GM10266 (cell line): ENCODE data around the gene ANO5.
A peak's percentile ranks its signal among the peaks of the same experiment; 100 is the strongest.
"Not testable (repeated sequence)": the region's sequence is repeated elsewhere in the genome, so short reads cannot be mapped to it uniquely, and the experiment has no call there.

Source experiments
- DNase-seq: peaks from one replicate; pipeline ENCODE4 v3.0.0; 2012; ENCODE audit errors: extremely low spot score
- CTCF ChIP-seq: IDR thresholded peaks from 2 replicates; pipeline ENCODE4 v1.5.1; 2012; ENCODE audit warnings: mild to moderate bottlenecking, low read depth; ENCODE audit not compliant: control insufficient read depth, insufficient read depth; ENCODE audit errors: missing control alignments

Gene ANO5

DNA sequence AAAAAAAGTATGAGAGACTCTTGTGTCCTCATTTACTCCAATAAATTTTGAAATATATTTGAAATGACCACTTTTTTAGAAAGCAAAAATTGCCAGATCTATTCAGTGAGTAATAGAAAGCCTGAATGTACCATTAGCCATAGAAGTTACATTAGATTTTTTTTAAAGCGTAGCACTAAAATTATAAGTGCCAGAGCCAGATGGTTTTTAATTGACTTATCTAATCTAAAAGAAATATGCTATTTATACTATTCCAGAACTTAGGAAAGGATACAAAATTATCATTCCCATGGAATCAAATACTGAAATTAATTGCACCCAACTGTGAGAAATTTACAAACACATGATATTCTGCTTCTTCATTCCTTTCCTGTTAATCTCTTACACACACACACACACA lies 80.9 kb downstream of the ANO5 start:
- no peak for DNase-seq
- no peak for TF ChIP-seq CTCF

DNA sequence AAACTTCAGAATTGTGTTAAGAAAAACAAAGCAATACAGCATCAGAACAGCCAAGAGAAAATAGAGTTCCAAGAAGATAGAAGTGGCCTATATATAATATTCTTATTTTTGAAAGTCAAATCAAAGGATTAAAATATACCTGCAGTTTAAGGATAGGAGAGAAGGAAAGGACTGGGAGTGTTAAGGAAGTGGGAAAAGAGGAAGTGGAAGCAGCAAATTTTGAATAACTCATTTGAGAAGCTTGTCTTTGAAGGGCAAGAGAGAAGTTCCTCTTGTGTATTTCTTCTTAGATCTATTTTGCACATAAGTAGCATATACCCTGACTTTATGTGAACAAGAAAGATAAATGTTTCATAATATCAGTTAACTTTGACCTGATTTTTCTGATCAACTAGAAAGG lies 82.7 kb downstream of the ANO5 start:
- no peak for TF ChIP-seq CTCF
- DNase-seq = no peak

- TF ChIP-seq CTCF = no peak
- no peak for DNase-seq
Observed at GRCh38 chr11:22276535-22276934, 83.7 kb downstream of the ANO5 start.

- not testable (repeated sequence) for DNase-seq
Observed at GRCh38 chr11:22284991-22285390, 92.1 kb downstream of the ANO5 start.

GRCh38 chr11:22302368-22302767 lies 109.5 kb downstream of the ANO5 start:
- no peak for TF ChIP-seq CTCF
- no peak for DNase-seq

DNA sequence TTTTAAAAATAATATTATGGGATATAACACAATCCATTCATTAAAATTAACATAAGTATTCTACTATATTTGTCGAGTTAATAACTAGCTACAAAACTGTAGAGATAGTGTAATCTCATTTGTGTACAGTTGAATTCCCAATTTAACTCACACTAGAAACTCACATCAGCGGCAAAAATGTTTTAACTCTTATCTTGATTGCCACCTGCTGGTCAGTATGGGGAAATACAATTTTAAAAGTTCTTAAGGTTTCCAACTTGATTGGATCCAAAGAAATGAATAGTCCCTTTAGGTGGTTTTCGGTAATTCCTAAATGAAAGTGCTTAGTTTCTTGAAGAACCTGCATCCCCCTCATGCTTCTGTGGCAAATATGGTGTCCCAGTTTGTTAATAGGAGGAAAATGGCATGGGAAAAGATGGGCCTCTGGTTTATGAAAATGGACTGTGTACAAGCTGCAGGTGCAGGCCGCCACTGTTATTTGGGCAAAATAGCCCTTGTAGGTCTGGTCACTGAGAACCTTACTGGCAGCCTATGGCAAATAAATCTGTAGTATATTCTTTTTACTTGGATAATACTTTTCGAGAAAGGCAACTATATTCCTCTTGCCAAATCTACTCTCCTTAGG lies 111.6 kb downstream of the ANO5 start:
- peak; percentile 17 for DNase-seq
- peak; percentile 50 for TF ChIP-seq CTCF

GRCh38 chr11:22317656-22318055 lies 124.8 kb downstream of the ANO5 start:
- no peak for TF ChIP-seq CTCF
- no peak for DNase-seq

DNA sequence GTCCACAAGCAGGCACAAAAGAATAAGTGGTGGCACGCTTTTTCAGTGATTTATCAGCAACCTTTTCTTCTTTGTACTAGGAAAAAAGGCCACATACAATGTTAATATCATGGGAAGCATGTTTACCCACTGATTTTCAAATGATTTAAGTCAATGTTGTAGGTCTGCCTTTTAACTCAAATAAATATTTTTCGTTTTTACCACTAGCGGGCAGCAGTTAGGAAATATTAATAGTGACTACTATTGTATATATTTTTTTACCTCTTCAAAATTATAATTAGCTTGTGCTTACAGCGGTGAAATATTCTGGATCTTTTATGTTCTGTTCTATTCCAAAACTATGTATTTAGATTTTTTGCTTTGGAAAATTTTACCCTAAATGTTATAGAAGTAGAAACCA lies 138.9 kb downstream of the ANO5 start:
- DNase-seq = no peak
- TF ChIP-seq CTCF = peak; percentile 15
